Dendritic cell treated with granulocyte-macrophage colony-stimulating factor and Interleukin-4, amounts not matched to agents 40 ng/mL and 50 ng/mL, for 4 days (primary cell): ENCODE measurements around the gene CHST9.
"Not testable (repeated sequence)": the region's sequence is repeated elsewhere in the genome, so short reads cannot be mapped to it uniquely, and the experiment has no call there.

ENCODE experiments used
- H3K27ac Mint-ChIP-seq: one replicate; pipeline ENCODE4 v1.8.0; 2022; ENCODE audit warnings: mild to moderate bottlenecking, mixed read lengths
- H3K27me3 Mint-ChIP-seq: one replicate; pipeline ENCODE4 v1.8.0; 2022; ENCODE audit warnings: mild to moderate bottlenecking, mixed read lengths
- H3K36me3 Mint-ChIP-seq: one replicate; pipeline ENCODE4 v1.8.0; 2022; ENCODE audit warnings: low read depth, mixed read lengths
- H3K4me1 Mint-ChIP-seq: one replicate; pipeline ENCODE4 v1.8.0; 2022; ENCODE audit warnings: low read depth, mixed read lengths
- H3K4me3 Mint-ChIP-seq: one replicate; pipeline ENCODE4 v1.8.0; 2022; ENCODE audit warnings: mild to moderate bottlenecking, moderate library complexity, mixed read lengths
- H3K9me3 Mint-ChIP-seq: one replicate; pipeline ENCODE4 v1.8.0; 2022; ENCODE audit warnings: mixed read lengths
- intact Hi-C: fragments of 100-400 bp; cut with micrococcal nuclease; formaldehyde crosslinking; loops from one replicate; pipeline ENCODE4 v1.15.0; 2022

CHST9 gene

DNA sequence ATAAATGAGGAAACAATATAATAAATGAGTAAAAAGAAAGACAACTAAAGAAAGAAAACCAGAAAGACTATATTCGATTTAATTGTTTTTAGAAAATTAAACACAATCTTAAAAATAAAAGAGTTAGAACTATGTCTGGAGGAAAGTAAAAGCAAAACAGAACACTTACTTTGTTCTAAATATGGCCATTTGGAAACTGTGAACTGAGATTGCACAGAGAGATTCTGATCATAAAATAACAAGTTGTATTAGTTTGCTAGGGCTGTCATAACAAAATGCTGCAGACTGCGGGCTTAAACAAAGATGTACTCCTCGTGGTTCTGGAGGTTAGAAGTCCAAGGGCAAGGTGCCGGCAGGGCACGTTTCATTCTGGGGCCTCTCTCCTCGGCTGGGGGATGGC, 191.5 kb downstream of the CHST9 start:
- Mint-ChIP-seq H3K27ac (no peak overlapping the region), H3K4me1 (no peaks in the 10 kb centered on the region), H3K36me3 (no peaks in the 10 kb centered on the region), H3K4me3 (no peak overlapping the region), H3K9me3 (no peaks in the 10 kb centered on the region), H3K27me3 (no peaks in the 10 kb centered on the region)
- intact Hi-C loops: loop anchor here (10.0 kb wide), 1 partner anchor 609 kb away; no protein-coding TSS in a partner anchor

DNA sequence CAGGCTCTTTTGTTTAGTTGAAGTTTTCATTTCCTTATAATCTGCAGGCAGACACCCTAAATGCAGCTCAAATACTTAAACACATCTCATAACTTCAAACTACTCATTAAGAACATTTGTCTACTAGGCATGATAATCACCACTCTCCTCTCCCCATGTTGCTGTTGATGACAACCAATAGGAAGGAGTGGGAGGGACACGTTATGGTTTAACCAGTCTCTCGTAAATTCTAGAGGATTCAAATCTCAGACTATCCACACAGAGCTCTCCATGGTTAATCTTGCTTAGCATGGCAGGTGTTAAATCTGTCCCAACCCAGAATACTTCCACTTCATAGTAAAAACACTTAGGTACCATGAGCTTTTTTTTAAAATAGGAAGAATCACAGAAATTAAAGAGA, 192.2 kb downstream of the CHST9 start:
- no peaks in the 10 kb centered on the region for H3K36me3 Mint-ChIP-seq
- no peak overlapping the region for H3K4me3 Mint-ChIP-seq
- no peaks in the 10 kb centered on the region for H3K9me3 Mint-ChIP-seq
- intact Hi-C loops: loop anchor here (10.0 kb wide), 1 partner anchor 608 kb away; no protein-coding TSS in a partner anchor
- no peak overlapping the region for H3K27ac Mint-ChIP-seq
- no peaks in the 10 kb centered on the region for H3K4me1 Mint-ChIP-seq
- H3K27me3 Mint-ChIP-seq: no peaks in the 10 kb centered on the region

DNA sequence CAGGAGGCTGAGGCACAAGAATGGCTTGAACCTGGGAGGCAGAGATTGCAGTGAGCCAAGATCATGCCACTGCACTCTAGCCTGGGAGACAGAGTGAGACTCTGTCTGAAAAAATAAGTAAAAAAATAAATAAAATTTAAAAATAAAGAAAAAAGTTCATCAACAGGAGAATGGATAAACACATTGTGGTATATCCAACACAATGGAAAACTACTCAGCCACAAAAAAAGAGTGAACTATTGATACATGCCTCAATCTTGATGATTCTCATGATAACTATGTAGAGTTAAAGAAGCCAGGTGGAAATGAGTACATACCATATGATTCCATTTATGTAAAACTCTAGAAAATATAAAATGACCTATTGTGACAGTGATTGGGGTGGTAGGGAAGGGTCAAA, 195.3 kb downstream of the CHST9 start:
- intact Hi-C loops: loop anchor here (10.0 kb wide), 1 partner anchor 605 kb away; no protein-coding TSS in a partner anchor
- Mint-ChIP-seq H3K27ac (no peak overlapping the region), H3K36me3 (no peaks in the 10 kb centered on the region), H3K9me3 (no peaks in the 10 kb centered on the region), H3K4me1 (no peaks in the 10 kb centered on the region), H3K27me3 (peaks cover 2% of the 10 kb centered on the region), H3K4me3 (no peak overlapping the region)

DNA sequence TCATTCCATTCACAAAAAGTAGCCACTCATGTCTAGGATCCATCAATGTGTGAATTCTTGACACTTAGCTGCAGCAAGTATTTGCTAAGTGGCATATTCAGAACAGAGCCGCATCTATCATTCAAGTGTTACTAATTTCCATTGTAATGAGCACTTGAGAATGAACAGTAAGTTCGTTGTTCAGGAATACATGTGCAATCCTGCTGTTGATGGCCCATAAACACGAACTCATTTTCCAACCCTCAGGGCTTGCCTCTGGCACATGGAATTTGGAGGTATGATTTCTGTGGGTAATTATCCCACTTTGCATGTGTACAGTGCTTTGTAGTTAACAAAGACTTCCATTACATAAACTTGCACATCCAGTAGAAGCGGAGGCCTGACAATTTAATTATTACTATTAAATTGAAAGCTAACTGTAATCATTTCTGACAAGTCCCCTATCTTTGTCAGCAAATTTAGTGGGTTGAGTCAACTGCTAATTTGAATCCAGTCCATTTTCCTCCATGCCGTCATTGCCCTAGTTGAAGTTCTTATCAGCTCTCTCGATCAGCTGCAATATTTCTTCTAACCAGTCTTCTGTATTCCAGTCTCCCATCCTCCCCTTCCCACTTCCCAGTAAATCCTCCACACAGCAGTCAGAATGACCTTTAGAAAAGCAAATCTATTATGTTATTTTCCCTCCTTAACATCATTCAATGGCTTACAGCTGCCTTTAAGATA, 203.6 kb downstream of the CHST9 start:
- no peaks in the 10 kb centered on the region for H3K4me1 Mint-ChIP-seq
- H3K36me3 Mint-ChIP-seq: no peaks in the 10 kb centered on the region
- H3K27me3 Mint-ChIP-seq: peaks cover 5% of the 10 kb centered on the region
- no peak overlapping the region for H3K4me3 Mint-ChIP-seq
- intact Hi-C loops: no loop called here
- H3K9me3 Mint-ChIP-seq: no peaks in the 10 kb centered on the region
- no peak overlapping the region for H3K27ac Mint-ChIP-seq

DNA sequence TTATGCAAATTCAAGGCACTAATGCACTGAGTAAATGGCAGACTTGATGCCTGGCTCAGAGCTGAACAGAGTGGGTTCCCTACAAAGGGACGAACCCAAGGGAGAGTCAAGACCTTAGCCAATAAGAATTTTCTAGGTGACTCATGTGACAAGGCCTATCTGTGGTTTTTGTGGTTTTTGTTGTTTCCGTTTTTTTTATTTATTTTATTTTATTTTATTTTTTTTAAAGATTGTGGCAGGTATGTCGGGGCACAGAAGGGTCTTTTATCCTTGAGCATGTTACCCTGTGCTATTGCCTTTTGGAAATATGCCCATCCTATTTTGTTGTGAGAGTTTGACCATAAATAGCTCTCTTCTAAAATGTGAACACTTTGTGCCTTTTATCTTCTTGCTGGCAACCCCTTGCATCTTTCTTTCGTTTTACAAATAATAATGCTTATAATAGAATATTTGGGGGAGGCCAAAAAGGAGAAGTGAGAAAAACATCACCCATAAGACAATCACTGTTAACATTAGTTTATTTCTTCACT, 206.2 kb downstream of the CHST9 start:
- Mint-ChIP-seq H3K27me3 (peaks cover 3% of the 10 kb centered on the region), H3K9me3 (no peaks in the 10 kb centered on the region), H3K4me3 (no peak overlapping the region), H3K4me1 (no peaks in the 10 kb centered on the region), H3K36me3 (no peaks in the 10 kb centered on the region), H3K27ac (no peak overlapping the region)
- intact Hi-C loops: no loop called here

DNA sequence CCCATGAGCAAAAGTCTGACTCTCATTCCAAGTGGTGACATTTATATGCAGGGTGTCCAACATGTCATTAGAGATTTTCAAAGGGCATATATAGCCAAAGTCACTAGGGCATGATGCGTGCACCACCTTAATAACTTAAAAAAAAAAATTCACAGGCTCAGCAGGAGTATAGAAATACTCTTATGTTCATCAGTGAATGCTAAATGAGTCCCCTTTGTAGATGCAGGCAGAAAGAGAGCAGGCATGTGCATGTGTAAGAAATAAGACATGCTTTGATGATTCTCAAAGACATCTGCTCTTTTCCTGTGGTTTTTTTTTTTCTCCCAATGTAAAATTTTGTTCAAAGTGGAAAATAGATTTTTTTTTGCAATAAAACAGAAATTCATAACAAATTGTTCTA, 207.3 kb downstream of the CHST9 start:
- no peak overlapping the region for H3K4me3 Mint-ChIP-seq
- H3K4me1 Mint-ChIP-seq: no peaks in the 10 kb centered on the region
- H3K27me3 Mint-ChIP-seq: no peaks in the 10 kb centered on the region
- intact Hi-C loops: no loop called here
- no peak overlapping the region for H3K27ac Mint-ChIP-seq
- H3K9me3 Mint-ChIP-seq: no peaks in the 10 kb centered on the region
- no peaks in the 10 kb centered on the region for H3K36me3 Mint-ChIP-seq

DNA sequence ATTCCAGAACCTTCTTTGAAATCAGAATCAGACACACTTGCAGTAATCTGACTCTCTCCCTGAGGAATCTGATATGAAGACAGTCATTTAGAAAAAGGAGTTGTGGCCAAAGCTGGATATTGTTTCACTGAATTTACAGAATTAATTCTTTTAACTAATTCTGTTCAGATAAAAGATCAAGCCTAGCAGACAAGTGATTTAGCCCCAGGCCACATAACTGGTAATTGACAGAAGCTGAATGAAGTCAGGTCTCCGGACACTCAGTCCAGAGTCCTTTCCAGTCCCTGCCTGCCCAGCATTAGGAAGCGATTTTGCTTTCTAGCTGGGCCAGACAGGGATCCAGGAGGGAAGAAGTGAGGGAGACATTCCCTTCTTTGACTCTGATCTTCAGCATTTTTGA, 208.9 kb downstream of the CHST9 start:
- no peaks in the 10 kb centered on the region for H3K27me3 Mint-ChIP-seq
- H3K9me3 Mint-ChIP-seq: peaks cover 6% of the 10 kb centered on the region
- H3K36me3 Mint-ChIP-seq: no peaks in the 10 kb centered on the region
- H3K4me3 Mint-ChIP-seq: no peak overlapping the region
- H3K4me1 Mint-ChIP-seq: no peaks in the 10 kb centered on the region
- H3K27ac Mint-ChIP-seq: no peak overlapping the region
- intact Hi-C loops: no loop called here

DNA sequence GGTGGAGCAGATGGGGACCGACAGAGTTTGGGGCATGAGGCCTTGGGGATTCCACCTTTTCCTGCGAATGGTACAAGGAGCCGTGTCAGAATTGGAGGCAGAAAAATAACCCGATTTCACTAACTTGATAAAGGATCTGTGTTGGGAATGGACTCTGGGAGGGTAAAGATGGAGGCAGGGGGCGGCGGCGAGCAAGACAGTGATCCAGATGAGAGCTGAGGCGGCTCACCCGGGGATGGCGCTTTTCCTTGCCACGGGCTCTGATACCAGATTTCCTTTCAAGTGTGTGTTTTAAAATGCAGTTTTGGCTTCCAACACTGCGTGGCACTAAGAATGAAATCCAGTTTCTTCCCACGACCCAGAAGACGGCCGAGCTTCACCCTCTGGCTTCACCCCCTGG, 212.6 kb downstream of the CHST9 start:
- intact Hi-C loops, H3K4me3 Mint-ChIP-seq, H3K9me3 Mint-ChIP-seq, H3K27me3 Mint-ChIP-seq, H3K27ac Mint-ChIP-seq, H3K36me3 Mint-ChIP-seq, H3K4me1 Mint-ChIP-seq: not testable (repeated sequence)

DNA sequence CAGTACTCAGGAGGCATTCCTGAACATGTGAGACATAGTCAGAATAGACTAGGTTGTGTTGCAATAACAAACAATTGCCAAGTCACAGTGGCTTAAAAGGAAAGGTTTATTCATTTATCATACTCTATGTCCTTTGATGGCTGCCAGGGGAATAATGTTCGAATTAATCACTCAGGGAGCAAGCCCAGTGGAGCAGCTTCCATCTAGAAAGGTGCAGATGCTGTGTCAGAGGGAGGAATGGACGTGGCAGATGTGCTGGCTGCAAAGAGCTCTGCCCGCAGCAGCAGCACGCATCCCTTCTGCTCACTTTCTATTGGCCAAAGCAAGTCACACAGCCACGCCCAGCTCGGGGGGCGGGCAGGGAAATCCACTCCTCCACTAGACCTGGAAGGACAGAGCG, 213.7 kb downstream of the CHST9 start:
- Mint-ChIP-seq H3K27me3 (no peaks in the 10 kb centered on the region), H3K27ac (no peak overlapping the region), H3K9me3 (peaks cover 6% of the 10 kb centered on the region), H3K4me1 (no peaks in the 10 kb centered on the region), H3K4me3 (no peak overlapping the region), H3K36me3 (no peaks in the 10 kb centered on the region)
- intact Hi-C loops: no loop called here

DNA sequence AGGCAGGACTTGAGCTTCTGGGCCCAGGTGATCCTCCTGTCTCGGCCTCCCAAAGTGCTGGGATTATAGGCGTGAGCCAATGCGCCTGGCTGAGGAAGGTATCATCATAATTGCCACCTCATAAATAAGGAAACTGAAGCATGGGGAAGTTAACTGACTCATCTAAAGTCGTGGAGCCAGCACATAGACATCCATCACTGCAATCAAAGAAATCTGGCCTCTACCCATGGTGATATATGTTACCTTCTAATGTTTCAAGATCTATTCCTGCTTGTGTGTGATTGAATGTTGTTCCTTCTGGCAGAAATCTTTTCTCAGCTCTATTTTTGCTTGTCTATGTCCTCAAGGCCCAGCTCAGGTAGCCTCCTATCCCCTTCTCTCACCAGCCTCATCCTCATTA, 214.5 kb downstream of the CHST9 start:
- Mint-ChIP-seq H3K36me3 (no peaks in the 10 kb centered on the region), H3K9me3 (peaks cover 6% of the 10 kb centered on the region), H3K27ac (no peak overlapping the region), H3K4me3 (no peak overlapping the region), H3K4me1 (no peaks in the 10 kb centered on the region), H3K27me3 (peaks cover under 1% of the 10 kb centered on the region)
- intact Hi-C loops: no loop called here

DNA sequence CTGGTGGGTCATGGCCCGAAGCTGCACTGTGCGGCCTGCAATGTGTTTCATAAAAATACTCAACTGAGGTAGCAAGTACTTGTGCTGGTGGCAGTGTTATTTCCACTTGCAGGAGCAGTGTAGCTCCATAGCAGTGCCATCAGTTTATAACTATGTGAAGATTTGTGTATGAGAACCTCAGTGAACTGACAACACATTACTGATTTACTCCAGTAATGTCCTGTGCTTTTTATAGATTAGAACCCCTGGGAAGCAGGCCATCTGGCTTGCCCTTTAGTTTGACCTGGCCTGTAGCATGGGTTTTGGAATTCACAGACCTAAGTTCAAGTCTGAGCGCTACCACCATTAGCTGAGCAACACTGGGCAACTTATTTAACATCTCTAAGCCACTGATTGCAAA, 219.9 kb downstream of the CHST9 start:
- H3K9me3 Mint-ChIP-seq: no peaks in the 10 kb centered on the region
- intact Hi-C loops: no loop called here
- no peaks in the 10 kb centered on the region for H3K4me1 Mint-ChIP-seq
- no peak overlapping the region for H3K4me3 Mint-ChIP-seq
- H3K27me3 Mint-ChIP-seq: peaks cover 3% of the 10 kb centered on the region
- no peaks in the 10 kb centered on the region for H3K36me3 Mint-ChIP-seq
- H3K27ac Mint-ChIP-seq: no peak overlapping the region

DNA sequence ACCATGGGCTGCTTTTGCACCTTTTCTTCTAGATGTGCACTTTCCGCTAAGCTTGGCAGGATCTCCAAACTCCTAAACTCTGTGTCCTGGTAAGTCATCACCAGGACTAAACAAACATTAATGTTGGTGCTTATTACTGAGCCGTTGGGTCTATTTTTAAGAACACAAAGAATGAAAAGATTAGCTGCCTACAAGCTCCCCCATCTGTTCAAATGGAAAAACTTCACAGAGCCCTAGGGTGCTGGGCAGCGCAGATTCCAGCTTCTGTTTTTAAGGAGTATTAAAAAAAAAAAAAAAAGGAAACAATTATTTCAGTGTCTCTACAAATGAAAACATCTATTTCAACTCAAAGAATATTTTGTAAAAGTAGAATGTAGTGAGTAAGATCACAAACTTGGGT, 221.8 kb downstream of the CHST9 start:
- H3K27ac Mint-ChIP-seq: no peak overlapping the region
- no peaks in the 10 kb centered on the region for H3K9me3 Mint-ChIP-seq
- H3K36me3 Mint-ChIP-seq: no peaks in the 10 kb centered on the region
- intact Hi-C loops: no loop called here
- no peak overlapping the region for H3K4me3 Mint-ChIP-seq
- H3K27me3 Mint-ChIP-seq: peaks cover 3% of the 10 kb centered on the region
- no peaks in the 10 kb centered on the region for H3K4me1 Mint-ChIP-seq

DNA sequence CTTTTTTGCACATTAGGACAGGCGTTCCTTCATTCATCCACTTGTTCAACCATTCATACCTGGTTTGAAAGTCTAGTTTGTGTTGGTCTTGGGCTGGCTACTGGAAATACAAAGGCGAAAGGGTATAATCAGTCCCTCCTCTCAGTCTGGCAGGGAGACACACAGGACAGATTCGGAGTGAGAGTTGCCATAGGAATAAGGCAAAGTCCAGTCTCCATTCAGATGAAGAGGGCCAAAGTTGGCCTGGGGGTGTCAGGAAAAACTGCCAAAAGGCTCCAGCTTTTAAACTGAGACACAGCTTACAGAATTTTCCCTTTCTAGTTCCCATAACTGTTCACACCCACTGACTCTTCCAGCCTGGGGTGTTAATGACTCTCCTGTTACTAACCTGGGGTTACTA, 223.3 kb downstream of the CHST9 start:
- Mint-ChIP-seq H3K4me3 (no peak overlapping the region), H3K9me3 (no peaks in the 10 kb centered on the region), H3K36me3 (no peaks in the 10 kb centered on the region), H3K27me3 (peaks cover 3% of the 10 kb centered on the region), H3K27ac (no peak overlapping the region), H3K4me1 (no peaks in the 10 kb centered on the region)
- intact Hi-C loops: no loop called here

DNA sequence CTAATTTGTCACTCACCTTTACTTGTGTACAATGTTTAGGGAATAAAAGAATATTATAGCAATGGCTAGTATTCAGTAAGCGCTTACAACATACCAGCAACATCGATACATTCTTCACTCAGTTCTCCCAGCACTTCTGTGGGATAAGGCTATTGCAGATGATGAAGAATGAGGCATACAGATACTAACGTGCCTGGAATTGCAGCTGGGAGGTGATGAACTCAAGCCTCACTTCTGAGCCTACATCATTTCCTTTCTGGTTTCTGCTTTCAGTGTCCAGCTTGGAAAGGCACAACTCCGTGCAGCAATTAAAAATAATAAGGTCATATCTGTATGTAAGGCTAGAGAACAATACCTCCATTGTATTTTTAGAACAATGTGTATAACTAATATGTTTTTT, 224.2 kb downstream of the CHST9 start:
- H3K9me3 Mint-ChIP-seq: no peaks in the 10 kb centered on the region
- H3K27me3 Mint-ChIP-seq: peaks cover 3% of the 10 kb centered on the region
- no peak overlapping the region for H3K27ac Mint-ChIP-seq
- no peaks in the 10 kb centered on the region for H3K4me1 Mint-ChIP-seq
- intact Hi-C loops: no loop called here
- no peaks in the 10 kb centered on the region for H3K36me3 Mint-ChIP-seq
- H3K4me3 Mint-ChIP-seq: no peak overlapping the region

DNA sequence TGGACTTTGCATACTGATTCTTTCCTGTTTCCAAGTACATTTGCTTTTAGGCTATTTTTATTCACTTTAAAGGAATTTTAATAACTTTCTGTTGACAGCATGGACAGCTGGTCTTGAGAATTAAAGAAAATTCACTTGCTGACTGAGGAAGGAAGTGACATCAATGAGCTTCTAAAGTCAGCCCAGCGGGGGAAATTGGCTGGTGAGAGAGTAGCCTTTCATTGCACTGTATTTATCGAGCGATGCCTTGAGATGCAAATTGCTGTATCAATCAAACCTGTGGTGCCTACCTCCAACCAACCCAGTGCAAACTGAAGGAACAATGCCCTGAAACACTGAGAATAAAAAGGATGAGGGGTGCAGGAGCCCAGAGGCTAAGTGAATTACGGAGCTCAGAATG, 228.2 kb downstream of the CHST9 start:
- no peaks in the 10 kb centered on the region for H3K9me3 Mint-ChIP-seq
- intact Hi-C loops: no loop called here
- no peak overlapping the region for H3K4me3 Mint-ChIP-seq
- no peaks in the 10 kb centered on the region for H3K4me1 Mint-ChIP-seq
- H3K27me3 Mint-ChIP-seq: no peaks in the 10 kb centered on the region
- no peak overlapping the region for H3K27ac Mint-ChIP-seq
- H3K36me3 Mint-ChIP-seq: no peaks in the 10 kb centered on the region
